GM19351 (cell line): ENCODE results near the gene MAST3.

ENCODE experiments used
- ATAC-seq: cut with Tn5 transposase; IDR thresholded peaks from one replicate; pipeline ENCODE4 v1.9.1; 2021; ENCODE audit warnings: mild to moderate bottlenecking, moderate library complexity; ENCODE audit not compliant: unreplicated experiment

MAST3 gene

GRCh38 chr19:18097217-18097992 is at the start of gene MAST3:
TSS of gene MAST3 (plus strand) at chr19:18097778. CDS start at chr19:18097793, 15 bp downstream.
- peak; percentile 65 for ATAC-seq

- no peak for ATAC-seq
Measured at GRCh38 chr19:18049385-18049784, 48.2 kb upstream of the MAST3 start.

GRCh38 chr19:18051887-18052286 is 45.7 kb upstream of the MAST3 start:
- ATAC-seq: no peak

GRCh38 chr19:18053576-18054219 is 43.9 kb upstream of the MAST3 start:
- ATAC-seq: no peak

- no peak for ATAC-seq
Measured at GRCh38 chr19:18055967-18056366, 41.6 kb upstream of the MAST3 start.

GRCh38 chr19:18057557-18057956 is 40.0 kb upstream of the MAST3 start:
- ATAC-seq: no peak

- ATAC-seq: no peak
Measured at GRCh38 chr19:18058208-18059009, 39.2 kb upstream of the MAST3 start.

- ATAC-seq: no peak
Measured at GRCh38 chr19:18059297-18059696, 38.3 kb upstream of the MAST3 start.

- ATAC-seq: no peak
Measured at GRCh38 chr19:18059902-18060301, 37.7 kb upstream of the MAST3 start.

GRCh38 chr19:18060472-18060871 is 37.1 kb upstream of the MAST3 start:
- ATAC-seq: no peak

GRCh38 chr19:18062028-18062427 is 35.5 kb upstream of the MAST3 start:
- no peak for ATAC-seq

- no peak for ATAC-seq
Measured at GRCh38 chr19:18063463-18063862, 34.1 kb upstream of the MAST3 start.

- ATAC-seq: no peak
Measured at GRCh38 chr19:18065173-18065495, 32.4 kb upstream of the MAST3 start.

- ATAC-seq: no peak
Measured at GRCh38 chr19:18068395-18068794, 29.2 kb upstream of the MAST3 start.

GRCh38 chr19:18069383-18069782 is 28.2 kb upstream of the MAST3 start:
- ATAC-seq: no peak

- no peak for ATAC-seq
Measured at GRCh38 chr19:18070181-18070580, 27.4 kb upstream of the MAST3 start.

GRCh38 chr19:18072335-18072734 is 25.2 kb upstream of the MAST3 start:
- ATAC-seq: no peak

GRCh38 chr19:18073197-18073596 is 24.4 kb upstream of the MAST3 start:
- ATAC-seq: no peak

GRCh38 chr19:18074192-18074591 is 23.4 kb upstream of the MAST3 start:
- ATAC-seq: no peak

GRCh38 chr19:18083929-18084684 is 13.5 kb upstream of the MAST3 start:
- ATAC-seq: no peak
